ENCODE measurements around the gene AHRR. TPM values are rescaled to one million over a fixed set of nuclear protein-coding genes. Genes with fewer than 3 reads are reported as not detected.
A peak's percentile ranks its signal among the peaks of the same experiment; 100 is the strongest.
"Not testable (repeated sequence)": the region's sequence is repeated elsewhere in the genome, so short reads cannot be mapped to it uniquely, and the experiment has no call there.

Gene AHRR
- total RNA-seq, 1 donor from 2014 or later = 2.1 TPM

DNA sequence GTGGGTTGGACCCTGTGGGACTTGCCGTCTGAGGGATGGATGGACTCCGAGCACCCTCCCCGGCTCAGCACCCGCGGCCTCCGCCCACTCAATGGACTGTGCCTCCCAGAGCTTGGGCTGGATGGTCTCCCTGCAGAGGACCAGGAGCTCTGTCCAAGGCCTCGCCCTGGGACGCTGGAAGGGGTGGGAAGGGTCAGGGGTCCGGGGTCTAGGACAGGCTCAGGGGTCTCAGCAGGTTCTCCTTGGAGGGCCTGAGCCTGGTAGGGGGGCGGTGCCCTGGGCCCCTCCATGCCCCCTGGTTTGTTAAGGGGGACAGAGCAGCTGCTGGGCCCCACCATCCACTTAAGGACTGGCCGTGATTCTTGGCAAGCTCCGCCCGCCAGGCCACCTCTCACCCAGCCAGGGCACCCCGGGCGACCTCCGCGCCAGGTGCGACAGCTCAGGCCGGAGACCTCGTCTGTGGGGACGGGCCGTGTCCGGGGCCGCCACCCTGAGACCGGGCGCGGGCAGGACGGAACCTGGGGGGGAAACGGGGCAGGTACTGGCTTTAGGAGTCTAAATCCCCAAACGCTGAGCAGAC, 150.7 kb downstream of the AHRR start:
- ATAC-seq (peak; percentile 22), DNase-seq (peak; percentile 50)
- intact Hi-C loops (cut with micrococcal nuclease) = no loop called here

DNA sequence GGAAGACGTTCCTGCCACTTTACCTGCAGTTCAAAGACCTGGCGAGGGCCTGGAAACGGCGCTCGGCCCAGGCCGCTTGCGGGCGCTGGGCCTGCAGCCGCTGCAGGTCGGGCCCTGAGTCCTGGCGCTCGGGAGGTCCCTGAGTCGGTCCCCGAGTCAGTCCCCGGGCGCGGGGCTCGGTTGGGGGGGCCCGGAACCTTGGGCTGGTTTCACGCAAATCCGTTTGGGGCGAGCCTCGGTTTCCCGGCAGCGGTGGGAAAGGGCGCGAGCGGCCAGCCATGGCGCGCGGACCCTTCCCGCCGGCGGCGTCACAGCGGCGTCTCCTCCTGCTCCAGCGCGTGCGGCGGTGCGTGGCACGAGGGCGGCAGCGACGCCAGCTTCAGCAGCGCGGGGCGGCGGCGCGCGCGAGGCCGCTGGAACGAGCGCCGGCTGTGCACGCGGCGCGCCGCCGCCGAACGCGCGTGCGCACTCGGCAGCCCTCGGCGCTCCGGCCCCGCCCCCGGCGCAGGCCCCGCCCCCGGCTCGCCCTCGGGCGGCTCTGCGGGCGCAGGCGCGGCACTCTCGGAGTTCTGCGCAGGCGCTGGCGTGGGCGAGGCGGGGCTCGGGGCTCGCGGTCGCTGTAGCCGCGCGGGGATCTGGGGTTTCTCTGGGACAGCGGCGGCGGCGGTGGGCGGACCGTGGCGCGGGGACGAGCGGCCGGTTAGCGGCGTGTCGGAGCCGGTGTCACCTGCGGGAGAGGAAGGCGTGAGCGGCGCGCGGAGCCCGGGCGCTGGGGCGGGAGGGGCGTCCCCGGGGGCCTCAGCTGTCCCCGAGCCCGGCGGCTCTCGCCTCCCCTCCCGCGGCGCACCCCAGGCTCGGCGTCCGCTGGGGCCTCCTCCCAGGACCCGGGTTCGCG, 151.4 kb downstream of the AHRR start:
- intact Hi-C loops (cut with micrococcal nuclease) = no loop called here
- DNase-seq (peak; percentile 95), ATAC-seq (peak; percentile 88)

DNA sequence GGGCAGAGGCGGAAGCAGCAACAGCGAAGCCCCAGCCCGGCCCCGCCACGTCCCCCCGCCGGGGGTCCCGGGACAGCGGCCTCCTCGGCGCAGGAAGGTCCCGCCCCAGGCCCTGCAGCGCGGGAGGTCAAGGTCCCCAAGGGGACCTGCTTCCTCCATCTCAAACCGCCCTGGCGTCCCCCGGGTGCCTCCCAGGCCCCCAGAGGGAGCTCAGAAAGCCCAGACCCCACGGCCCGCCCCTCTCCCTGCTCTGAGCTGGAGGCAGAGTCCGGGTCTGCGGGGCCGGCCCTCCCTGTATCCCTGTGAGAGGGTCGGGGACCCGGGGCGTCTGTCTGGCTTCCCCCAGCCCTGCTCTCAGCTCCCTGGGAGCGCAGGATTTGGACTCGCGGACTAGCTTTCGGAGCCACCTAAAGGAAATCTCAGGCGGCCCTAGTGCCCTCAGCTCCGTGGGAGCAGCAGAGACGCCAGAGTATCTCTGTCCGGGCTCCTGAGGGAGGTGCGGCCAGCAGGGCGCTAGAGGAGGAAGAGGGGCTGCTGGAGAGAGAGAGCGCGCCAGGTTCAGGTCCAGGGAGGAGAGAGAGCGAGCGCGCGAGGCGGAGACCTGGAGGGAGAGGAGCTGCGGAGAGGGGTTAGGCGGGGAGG, 152.2 kb downstream of the AHRR start:
- intact Hi-C loops (cut with micrococcal nuclease) = no loop called here
- DNase-seq = peak; percentile 57
- peak; percentile 33 for ATAC-seq

DNA sequence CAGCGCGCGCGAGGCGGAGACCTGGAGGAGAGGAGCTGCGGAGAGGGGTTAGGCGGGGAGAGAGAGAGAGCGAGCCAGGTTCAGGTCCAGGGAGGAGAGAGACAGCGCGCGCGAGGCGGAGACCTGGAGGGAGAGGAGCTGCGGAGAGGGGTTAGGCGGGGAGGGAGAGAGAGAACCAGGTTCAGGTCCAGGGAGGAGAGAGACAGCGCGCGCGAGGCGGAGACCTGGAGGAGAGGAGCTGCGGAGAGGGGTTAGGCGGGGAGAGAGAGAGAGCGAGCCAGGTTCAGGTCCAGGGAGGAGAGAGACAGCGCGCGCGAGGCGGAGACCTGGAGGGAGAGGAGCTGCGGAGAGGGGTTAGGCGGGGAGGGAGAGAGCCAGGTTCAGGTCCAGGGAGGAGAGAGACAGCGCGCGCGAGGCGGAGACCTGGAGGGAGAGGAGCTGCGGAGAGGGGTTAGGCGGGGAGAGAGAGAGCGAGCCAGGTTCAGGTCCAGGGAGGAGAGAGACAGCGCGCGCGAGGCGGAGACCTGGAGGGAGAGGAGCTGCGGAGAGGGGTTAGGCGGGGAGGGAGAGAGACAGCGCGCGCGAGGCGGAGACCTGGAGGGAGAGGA, 152.8 kb downstream of the AHRR start:
- intact Hi-C loops (cut with micrococcal nuclease); DNase-seq: not testable (repeated sequence)

DNA sequence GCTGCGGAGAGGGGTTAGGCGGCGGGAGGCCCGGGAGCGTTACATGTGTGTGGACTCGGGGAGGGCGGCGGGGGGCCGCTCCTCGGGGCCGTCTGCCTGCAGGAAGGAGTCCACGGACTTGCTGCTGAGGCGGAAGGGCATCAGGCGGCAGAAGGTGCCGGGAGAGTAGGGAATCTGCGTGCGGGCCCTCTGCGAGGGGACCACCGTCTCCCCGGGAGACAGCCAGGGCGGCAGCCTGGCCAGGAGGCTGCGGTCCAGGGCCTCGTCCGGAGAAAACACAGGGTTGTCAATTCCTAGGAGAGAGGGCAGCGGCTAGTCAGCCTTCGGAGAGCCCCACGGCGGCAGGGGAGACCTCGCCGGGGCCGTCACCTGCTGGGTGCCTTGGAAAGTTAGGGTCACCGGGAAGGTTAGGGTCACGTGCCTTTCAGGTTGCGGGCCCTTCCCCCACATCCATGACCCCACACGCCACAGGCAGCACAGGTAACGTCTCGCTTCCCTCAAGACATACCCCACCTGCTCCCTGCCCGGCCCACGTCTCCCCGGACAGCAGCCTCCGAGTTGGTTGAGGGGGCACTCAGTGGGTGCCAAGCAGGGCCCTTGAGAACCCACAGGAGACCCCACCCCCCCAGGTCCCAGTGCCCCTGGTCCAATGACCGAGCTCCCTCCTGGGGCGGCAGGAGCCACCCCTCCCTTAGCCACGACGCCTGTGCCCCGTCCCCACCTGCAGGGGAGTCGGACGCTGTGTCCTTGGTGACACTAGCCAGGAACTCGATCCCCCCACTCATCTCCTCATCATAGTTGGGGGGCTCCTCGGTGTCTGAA, 153.5 kb downstream of the AHRR start:
- ATAC-seq (no peak), DNase-seq (peak; percentile 31)
- intact Hi-C loops (cut with micrococcal nuclease) = no loop called here

More for the DNA sequence above, 152.8 kb downstream of the AHRR start:
- not testable (repeated sequence) for ATAC-seq

DNA sequence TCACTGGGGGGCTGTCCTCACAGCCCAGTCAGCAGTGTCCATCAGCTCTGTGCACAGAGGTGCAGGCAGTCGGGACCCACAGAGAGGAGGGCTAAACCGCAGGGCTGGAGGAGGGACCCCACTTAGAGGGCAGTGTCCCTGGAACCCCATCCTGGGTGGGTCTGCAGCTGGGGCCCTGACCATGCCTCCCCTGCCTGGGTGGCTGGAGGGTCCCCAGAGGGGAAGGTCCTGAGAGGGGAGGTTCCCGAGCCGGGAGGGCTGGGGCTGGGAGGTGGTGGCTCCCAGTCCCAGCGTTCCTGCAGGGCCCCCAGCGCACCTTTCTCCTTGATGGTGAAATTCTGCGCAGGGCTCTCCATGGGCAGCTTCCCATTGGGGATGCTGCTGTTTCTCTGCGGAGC, 154.2 kb downstream of the AHRR start:
- intact Hi-C loops (cut with micrococcal nuclease) = no loop called here
- DNase-seq = peak; percentile 19
- no peak for ATAC-seq

DNA sequence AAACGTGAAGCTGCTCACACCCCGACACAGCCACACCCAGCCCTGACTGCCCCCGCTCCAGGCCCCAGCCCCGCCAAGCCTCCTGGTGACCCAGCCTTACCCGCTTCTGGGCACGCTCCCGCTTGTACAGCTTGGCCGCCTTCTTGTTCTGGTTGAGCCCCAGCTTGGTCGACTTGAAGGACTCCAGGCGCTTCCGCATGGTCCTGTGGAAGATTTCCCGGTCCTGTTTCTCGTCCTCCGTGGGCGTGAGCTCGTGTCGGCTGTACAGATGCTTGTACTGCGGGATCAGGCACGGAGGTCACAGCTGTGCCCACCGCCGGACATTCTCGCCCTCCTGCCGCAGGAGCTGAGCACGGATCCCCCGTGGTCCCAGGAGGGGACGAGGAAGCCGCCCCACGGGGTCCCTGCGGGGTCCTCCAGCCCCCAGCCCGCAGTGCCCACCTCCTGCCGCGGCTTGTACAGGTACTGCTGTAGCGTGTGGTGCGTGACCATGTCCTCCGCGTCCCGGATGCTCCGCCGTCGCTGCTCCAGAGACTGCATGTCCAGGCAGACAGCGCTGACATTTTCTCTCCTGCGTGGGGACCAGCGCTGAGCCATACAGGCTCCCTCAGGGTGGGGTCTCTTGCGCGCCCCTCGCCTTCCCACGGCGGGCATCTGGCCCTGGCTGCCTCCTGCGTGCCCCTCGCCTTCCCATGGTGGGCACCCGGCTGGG, 154.7 kb downstream of the AHRR start:
- ATAC-seq (no peak), DNase-seq (peak; percentile 28)
- intact Hi-C loops (cut with micrococcal nuclease) = no loop called here

DNA sequence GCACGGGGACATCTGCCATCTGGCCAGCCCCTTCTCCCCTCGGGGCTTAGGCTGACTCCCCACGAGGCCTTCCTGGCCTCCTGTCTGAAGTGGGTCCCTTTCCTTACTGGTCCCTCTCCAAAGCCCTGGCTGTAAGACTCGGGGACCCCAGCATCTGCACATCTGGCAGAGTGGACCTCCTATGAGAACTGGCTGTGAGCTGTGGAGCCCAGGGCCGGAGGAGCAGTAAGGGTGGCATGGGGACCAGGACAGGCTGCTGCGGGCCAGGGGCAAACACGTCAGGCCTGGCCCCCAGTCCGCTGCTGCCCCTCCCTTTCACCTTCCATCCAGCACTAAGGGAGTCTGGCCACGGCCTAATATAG, 155.3 kb downstream of the AHRR start:
- ATAC-seq = no peak
- DNase-seq = peak; percentile 26
- intact Hi-C loops (cut with micrococcal nuclease) = no loop called here

DNA sequence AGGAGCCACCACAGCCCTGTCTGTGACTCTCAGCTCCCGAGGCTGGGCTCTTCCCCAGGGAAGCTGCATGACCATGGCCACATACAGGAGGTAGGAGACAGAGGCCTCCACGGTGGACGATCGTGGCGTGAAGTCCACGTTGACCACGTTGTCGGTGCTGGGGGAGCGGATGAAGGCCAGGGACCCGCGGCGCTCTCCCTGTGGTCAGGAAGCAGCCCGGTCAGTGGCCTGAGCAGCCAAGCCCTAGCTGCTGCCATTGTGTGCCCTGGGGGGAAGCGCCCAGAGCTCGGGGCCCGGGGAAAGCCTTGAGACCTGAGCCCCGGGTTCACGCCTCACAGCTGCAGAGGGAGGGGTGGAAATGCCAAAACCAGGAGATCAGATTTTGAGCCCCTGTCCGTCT, 155.7 kb downstream of the AHRR start:
- intact Hi-C loops (cut with micrococcal nuclease) = no loop called here
- ATAC-seq (no peak), DNase-seq (no peak)

DNA sequence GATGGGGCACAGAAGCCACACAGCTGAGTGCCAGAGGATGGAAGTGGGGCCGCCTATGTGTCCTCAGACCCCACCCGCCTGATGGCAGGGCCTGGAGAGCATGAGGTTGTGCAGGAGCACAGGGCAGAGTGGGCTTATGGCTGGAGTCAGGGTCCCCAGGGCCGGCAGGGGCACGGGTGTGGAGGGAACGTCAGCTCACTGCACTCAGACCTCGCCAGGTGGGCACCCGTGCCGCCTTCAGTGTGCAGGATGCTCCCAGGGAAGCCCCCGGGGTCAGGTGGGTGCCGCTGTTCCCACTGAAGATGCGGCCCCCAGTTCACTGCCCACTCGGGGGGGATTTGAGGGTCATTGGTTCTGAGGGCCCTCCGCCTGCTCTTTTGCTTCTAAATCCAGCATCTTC, 156.4 kb downstream of the AHRR start:
- no peak for DNase-seq
- no peak for ATAC-seq
- intact Hi-C loops (cut with micrococcal nuclease) = no loop called here

DNA sequence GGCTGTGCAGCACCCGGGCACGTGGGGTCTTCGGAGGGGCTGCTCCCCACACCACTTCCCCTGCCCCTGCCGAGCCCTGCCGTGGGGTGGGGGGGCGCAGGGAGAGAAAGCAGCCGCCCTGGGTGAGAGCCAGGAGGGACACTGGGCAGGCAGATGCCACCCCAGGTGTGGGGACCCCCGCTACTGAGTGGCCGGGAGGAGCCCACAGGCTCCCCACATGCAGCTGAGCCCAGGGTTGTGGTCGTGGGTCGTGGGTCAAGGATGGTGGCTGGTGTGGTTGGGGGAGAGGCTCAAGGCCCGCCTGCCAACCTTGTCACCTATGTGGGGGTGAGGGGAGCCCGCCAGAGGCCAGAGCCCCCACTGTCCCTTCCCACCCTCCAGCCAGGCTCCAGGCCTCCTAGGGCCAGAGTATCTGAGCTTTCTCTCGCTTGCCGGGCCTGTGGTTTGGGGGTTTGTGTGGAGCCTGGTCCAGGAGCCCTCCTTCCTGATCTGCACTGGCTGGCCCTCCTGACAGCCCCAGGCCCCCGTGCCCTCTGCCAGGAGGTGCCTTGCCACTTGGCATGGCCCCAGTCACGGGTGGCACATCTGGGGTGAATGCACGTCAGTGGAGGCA, 157.0 kb downstream of the AHRR start:
- DNase-seq (no peak), ATAC-seq (no peak)
- intact Hi-C loops (cut with micrococcal nuclease) = no loop called here

DNA sequence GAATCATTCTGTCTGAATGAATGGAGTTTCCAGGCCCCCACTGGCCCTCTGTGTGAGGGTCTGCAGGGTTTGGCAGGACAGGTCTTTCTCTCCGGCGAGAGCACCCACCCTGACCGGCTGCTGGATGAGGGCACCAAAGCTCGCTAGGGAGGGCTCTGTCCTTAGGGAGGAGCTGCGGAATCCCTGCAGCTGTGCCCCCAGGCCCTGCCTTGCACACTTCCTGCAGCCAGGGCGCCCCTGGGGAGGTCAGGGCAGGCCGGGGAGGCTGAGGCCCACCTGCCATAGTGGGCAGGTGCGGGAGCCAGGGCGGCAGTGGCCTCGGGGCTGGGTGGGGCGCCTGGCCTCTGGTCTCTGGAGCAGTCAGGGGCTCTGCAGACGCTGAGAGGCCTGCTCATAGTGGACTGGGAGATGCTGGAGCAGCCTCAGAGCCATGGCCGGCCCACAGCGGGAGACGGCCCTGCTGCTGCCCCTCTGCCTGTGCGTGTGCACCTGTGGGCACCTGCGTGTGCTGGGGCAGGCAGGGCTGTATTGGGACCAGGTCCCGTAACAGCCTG, 157.5 kb downstream of the AHRR start:
- ATAC-seq = no peak
- intact Hi-C loops (cut with micrococcal nuclease) = no loop called here
- DNase-seq = no peak

DNA sequence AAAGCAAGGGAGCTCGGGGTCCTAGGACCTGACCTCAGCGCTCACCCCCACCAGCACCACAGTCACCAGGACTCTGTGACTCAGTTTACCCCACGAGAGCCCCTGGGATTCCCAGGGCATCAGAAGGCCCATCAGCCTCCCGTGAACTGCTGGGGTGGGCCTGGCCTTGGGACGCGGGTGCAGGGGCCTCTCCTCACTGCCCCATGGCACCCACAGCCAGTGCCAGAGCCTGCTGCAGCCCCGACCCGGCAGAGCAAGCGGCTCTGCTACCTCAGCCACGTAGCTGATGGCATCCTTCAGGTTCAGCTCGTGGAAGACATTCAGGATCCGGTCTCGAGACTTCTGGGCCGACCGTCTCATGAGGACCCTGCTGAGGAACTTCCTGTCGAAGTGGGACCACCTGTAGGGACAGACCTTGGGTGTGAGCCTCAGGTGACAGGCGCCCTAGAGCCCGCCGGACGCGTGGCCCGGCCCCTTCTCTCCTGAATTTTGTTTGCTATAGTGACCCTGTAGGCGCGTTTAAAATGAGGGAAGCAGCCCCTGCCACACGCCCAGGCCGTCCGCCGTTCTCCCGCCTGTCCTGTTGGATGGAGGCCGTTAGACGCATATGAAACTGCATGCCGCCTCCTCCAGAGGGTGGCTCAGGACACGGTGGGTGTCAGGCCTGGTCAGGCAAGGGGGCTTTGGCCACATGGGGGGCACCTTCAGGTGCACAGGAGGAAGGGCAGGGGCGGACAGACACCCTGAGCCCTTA, 158.2 kb downstream of the AHRR start:
- no peak for DNase-seq
- intact Hi-C loops (cut with micrococcal nuclease) = no loop called here
- ATAC-seq = no peak

DNA sequence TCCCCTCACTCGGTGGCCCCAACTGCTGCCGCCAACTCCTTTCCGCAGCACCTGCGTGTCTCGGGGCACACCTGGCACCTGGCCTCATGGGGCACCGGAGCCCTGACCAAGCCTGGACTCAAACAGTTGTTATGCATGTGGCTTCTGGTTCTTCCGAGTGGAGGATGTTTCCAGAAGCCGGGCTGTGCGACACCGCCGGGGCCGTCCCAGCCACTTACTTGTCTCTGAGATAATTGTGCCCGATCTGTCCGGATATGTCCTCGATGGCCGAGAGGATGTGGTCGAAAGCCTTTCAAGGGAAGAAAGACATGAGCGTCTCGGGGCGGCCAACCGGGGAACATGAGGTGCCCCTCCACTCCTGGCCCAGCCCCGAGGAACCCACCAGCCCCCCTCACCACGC, 159.8 kb downstream of the AHRR start:
- DNase-seq (no peak), ATAC-seq (no peak)
- intact Hi-C loops (cut with micrococcal nuclease) = no loop called here

DNA sequence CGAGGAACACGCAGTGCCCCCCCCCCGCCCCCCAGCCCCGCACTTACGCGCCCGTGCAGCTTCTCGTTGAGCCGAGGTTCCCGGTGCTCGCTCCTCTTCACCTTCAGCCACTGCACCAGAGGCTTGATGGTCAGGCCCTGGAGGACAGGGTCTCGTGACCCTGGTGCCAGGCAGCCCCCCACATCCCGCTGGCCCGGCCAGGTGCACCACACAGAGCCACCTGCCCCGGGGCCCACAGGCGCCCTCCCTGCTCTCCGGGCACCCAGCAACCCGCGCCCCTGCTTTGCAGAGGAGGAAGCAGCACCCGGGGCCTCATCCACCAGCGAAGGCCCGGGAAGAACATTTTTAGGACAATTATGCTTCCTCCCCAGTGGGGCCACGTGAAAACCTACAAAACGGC, 160.5 kb downstream of the AHRR start:
- DNase-seq = no peak
- ATAC-seq = no peak
- intact Hi-C loops (cut with micrococcal nuclease) = no loop called here

DNA sequence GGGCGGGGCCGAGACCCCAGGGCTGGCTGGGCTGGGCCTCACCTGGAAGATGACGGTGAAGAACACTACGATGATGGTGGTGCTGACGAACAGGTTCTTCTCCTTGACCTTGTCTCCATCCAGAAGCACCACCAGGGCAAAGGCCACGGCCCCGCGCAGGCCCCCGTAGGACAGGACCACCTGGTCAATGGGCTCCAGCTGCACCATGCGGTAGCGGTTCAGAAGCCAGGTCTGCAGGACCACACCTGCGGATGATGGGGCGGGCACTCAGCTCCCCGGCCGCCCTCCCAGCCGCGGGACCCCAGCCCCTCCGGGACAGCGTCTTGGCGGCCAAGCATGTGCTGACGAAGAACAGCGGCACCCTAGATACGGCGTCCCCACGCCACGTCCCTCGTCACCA, 161.0 kb downstream of the AHRR start:
- DNase-seq (no peak), ATAC-seq (no peak)
- intact Hi-C loops (cut with micrococcal nuclease) = no loop called here

DNA sequence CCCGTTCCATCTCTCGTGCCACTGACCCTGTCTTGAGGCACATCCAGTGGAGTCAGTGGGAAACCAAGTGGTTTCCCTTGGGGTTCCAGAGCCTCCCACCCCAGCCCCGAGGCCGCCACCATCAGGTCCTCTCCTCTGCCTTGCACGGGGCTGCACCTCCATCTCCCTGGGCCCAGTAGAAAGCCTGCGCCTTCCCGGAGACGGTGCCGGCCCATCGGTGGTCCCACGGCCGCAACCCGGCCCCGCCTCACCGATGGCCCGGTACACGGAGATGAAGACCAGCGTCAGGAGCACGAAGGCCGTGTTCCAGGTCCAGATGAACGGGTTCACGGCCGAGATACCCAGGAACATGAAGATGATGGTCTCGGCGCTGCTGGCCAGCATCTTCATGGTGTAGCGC, 161.5 kb downstream of the AHRR start:
- ATAC-seq (no peak), DNase-seq (no peak)
- intact Hi-C loops (cut with micrococcal nuclease) = no loop called here
